ENCODE measurements around the gene ROBO1. TPM values are rescaled to one million over a fixed set of nuclear protein-coding genes. Genes with fewer than 3 reads are reported as not detected.

Gene ROBO1
- total RNA-seq, 1 donor from 2014 or later: 73.8 TPM

DNA sequence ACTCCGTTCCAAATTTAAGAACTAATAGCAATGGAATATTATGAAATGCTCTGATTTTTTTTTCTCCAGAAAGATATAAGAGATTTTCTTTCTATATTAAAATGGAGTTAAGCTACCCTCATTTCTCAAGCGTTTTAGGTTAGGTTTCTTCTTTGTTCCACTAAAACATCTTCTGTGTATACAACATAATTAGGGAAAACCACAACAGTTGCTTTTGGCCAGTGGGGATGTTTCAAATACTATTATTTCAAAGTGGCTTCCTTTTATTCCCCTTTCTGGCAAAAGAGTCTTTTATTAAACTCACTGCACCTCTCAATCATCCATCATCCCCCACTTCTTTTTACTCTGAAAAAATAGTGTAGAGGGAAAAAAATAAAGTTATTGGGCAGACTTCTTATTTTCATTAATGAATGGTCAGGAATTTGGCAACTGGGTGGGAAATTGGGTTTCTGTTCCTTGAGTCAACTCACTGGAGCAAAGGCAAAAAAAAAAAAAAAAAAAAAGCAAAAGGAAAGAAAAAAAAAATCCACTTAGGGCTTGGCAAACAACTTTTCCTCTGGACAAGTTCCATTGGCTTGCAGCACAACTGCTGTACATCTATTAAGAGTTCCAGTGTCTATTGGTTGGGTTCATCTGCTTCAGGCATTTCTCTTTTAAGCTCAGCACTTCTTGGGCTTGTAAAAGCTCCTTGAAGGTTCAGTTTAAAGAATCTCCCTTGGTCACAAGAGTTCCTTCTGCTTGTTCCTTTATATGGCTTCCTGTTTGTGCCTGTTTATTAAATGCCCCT is 963.4 kb downstream of the ROBO1 start:
- DNase-seq (ENCODE audit: extremely low spot score, unreplicated experiment): no peak
- H3K4me1 Mint-ChIP-seq (ENCODE audit: unreplicated experiment): peaks cover 17% of the 10 kb centered on the region
- H3K27me3 Mint-ChIP-seq (ENCODE audit: unreplicated experiment): no peaks in the 10 kb centered on the region
- no peak overlapping the region for H3K27ac Mint-ChIP-seq (ENCODE audit: unreplicated experiment)
- no peak overlapping the region for H3K4me3 Mint-ChIP-seq (ENCODE audit: unreplicated experiment)
- H3K9me3 Mint-ChIP-seq (ENCODE audit: unreplicated experiment): peaks cover 4% of the 10 kb centered on the region
- TF ChIP-seq, protein P1, sequence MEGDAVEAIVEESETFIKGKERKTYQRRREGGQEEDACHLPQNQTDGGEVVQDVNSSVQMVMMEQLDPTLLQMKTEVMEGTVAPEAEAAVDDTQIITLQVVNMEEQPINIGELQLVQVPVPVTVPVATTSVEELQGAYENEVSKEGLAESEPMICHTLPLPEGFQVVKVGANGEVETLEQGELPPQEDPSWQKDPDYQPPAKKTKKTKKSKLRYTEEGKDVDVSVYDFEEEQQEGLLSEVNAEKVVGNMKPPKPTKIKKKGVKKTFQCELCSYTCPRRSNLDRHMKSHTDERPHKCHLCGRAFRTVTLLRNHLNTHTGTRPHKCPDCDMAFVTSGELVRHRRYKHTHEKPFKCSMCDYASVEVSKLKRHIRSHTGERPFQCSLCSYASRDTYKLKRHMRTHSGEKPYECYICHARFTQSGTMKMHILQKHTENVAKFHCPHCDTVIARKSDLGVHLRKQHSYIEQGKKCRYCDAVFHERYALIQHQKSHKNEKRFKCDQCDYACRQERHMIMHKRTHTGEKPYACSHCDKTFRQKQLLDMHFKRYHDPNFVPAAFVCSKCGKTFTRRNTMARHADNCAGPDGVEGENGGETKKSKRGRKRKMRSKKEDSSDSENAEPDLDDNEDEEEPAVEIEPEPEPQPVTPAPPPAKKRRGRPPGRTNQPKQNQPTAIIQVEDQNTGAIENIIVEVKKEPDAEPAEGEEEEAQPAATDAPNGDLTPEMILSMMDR (IDR thresholded peaks at IDR 0.05): no peak
- no peaks in the 10 kb centered on the region for H3K36me3 Mint-ChIP-seq (ENCODE audit: unreplicated experiment)

DNA sequence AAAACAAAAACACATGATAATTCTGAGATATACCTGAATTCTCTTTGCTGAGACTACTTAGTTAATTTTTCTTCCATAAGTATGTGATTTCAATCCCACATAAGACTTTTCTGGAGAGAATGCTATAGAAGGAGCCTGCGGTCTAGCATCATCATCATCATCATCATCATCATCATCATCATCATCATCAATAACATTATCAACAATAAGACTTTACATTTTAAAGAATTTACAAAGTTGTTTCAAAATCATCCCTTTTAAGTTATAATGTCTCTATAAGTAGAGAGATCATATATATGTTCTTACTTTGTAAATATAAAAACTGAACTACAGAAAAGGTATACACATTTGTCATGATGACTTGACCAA is 965.3 kb downstream of the ROBO1 start:
- no peak for DNase-seq (ENCODE audit: extremely low spot score, unreplicated experiment)
- Mint-ChIP-seq H3K36me3 (ENCODE audit: unreplicated experiment) (no peaks in the 10 kb centered on the region), H3K4me3 (ENCODE audit: unreplicated experiment) (no peak overlapping the region), H3K4me1 (ENCODE audit: unreplicated experiment) (peaks cover 24% of the 10 kb centered on the region), H3K27ac (ENCODE audit: unreplicated experiment) (no peak overlapping the region), H3K27me3 (ENCODE audit: unreplicated experiment) (no peaks in the 10 kb centered on the region), H3K9me3 (ENCODE audit: unreplicated experiment) (peaks cover 4% of the 10 kb centered on the region)
- TF ChIP-seq, protein P1 (IDR thresholded peaks at IDR 0.05): no peak

DNA sequence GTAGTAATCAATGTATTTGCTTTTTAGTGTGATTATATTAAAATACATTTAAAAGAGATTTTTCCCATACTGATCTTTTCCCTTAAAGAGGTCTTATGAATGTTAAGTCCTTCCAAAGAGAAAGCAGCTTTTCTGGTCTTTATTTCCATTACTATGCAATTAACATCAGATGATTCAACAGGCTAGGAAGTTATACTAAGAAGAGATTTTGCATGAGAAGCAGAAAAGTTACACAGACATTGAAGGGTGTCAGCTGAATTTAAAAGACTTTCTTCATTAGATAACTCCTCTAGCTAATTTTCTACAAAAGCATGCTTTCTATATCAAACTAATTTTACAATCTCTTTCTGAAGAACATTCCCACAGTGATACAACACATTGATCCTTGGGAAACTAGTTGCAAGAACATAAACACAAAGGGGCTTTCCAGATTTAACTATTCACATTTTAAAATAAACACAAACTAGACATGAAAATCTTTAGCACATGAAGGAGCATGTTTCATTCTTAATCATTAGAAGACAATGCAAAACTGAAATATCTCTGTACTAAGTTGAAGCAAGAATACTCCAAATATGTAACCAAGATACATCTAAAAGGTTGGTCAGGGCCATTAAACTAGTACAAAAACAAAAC is 965.8 kb downstream of the ROBO1 start:
- Mint-ChIP-seq H3K27me3 (ENCODE audit: unreplicated experiment) (no peaks in the 10 kb centered on the region), H3K27ac (ENCODE audit: unreplicated experiment) (no peak overlapping the region), H3K9me3 (ENCODE audit: unreplicated experiment) (peaks cover 4% of the 10 kb centered on the region), H3K36me3 (ENCODE audit: unreplicated experiment) (no peaks in the 10 kb centered on the region), H3K4me3 (ENCODE audit: unreplicated experiment) (no peak overlapping the region), H3K4me1 (ENCODE audit: unreplicated experiment) (peaks cover 24% of the 10 kb centered on the region)
- no peak for DNase-seq (ENCODE audit: extremely low spot score, unreplicated experiment)
- TF ChIP-seq, protein P1 (IDR thresholded peaks at IDR 0.05): no peak

DNA sequence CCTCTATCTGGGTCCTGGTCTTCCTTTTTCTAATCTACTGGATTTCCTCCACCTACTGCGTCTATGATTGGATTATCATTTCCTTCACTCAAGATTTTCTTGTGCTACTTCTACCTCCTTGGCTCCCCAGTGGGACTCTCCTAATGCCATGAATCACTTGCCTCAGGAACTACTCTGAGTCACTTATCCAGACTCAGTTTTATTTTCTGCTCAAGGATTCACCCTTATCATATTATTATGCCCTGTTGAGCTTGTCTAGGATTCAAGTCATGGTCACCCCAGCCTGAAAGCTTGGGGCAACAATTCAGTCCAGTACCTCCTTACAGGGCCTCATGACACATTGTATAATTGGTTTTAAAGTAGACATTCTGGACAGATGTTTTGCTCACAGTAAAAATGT is 968.1 kb downstream of the ROBO1 start:
- Mint-ChIP-seq H3K4me1 (ENCODE audit: unreplicated experiment) (peaks cover 22% of the 10 kb centered on the region), H3K9me3 (ENCODE audit: unreplicated experiment) (peaks cover 4% of the 10 kb centered on the region), H3K4me3 (ENCODE audit: unreplicated experiment) (no peak overlapping the region), H3K36me3 (ENCODE audit: unreplicated experiment) (no peaks in the 10 kb centered on the region), H3K27ac (ENCODE audit: unreplicated experiment) (no peak overlapping the region), H3K27me3 (ENCODE audit: unreplicated experiment) (no peaks in the 10 kb centered on the region)
- no peak for DNase-seq (ENCODE audit: extremely low spot score, unreplicated experiment)
- TF ChIP-seq, protein P1 (IDR thresholded peaks at IDR 0.05): no peak

DNA sequence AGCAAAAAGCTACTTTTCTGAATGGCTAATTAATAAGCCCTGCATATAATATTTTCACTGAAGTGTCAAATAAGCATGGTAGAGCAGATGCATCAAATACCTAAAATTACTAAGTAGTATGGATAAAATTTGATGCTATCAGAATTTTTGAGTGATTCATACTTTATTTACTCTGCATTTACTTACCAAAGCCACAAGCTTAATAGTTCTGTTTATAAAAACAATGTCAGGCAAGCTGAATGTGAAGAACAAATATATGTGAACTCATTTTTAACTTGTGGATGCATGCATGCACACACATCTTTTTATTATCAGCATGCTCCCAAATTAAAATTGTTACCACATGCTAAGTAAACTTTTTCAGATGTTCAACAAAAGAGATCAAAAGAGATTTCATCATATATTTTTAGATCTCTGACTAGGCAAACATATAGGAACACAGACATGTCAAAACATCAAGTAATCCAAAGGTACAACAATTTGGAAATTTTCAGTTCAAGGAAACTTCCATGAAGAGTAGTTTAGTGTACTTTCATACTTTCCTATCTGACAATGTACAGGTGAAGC is 969.4 kb downstream of the ROBO1 start:
- peaks cover 4% of the 10 kb centered on the region for H3K9me3 Mint-ChIP-seq (ENCODE audit: unreplicated experiment)
- no peaks in the 10 kb centered on the region for H3K36me3 Mint-ChIP-seq (ENCODE audit: unreplicated experiment)
- TF ChIP-seq, protein P1 (IDR thresholded peaks at IDR 0.05): no peak
- no peak for DNase-seq (ENCODE audit: extremely low spot score, unreplicated experiment)
- H3K27me3 Mint-ChIP-seq (ENCODE audit: unreplicated experiment): no peaks in the 10 kb centered on the region
- no peak overlapping the region for H3K27ac Mint-ChIP-seq (ENCODE audit: unreplicated experiment)
- H3K4me3 Mint-ChIP-seq (ENCODE audit: unreplicated experiment): no peak overlapping the region
- H3K4me1 Mint-ChIP-seq (ENCODE audit: unreplicated experiment): peaks cover 17% of the 10 kb centered on the region

All from osteocyte (in vitro differentiated cells).